GM18951 (cell line): ENCODE results near the gene HNRNPC.
"Not testable (repeated sequence)": the region's sequence is repeated elsewhere in the genome, so short reads cannot be mapped to it uniquely, and the experiment has no call there.

ENCODE experiments used
- POLR2A ChIP-seq: IDR thresholded peaks from 4 replicates; pipeline ENCODE4 v1.6.1; 2011; ENCODE audit warnings: mild to moderate bottlenecking; ENCODE audit not compliant: insufficient read length, insufficient read depth; ENCODE audit errors: extremely low read depth
- in situ Hi-C: fragments of 300-500 bp; cut with MboI; formaldehyde crosslinking; loops from one replicate; pipeline ENCODE4 v1.12.0; 2022; ENCODE audit warnings: low sequenced_read_pairs, mixed read lengths, inconsistent platforms; ENCODE audit not compliant: unreplicated experiment

HNRNPC gene

DNA sequence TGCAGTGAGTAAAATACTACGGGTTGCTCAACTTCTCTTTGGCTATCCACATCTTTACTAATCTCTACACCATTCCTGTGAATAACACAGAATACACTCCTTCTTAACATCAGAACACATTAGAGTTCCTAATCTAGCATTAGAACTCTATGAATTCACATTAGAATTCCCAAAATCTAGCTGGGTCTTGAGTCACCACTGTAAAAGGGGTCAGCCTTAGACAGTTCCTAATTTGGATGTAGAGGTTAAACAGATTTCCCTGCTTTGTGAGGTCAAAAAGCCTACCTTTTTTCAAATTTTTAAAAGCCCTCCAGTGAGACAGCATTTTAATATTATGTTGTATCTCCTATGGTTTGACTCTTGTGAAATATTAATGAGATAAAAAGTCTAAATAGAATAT is 7.4 kb downstream of the HNRNPC start:
- no peak for TF ChIP-seq POLR2A
- in situ Hi-C loops: no loop called here

- TF ChIP-seq POLR2A: no peak
- in situ Hi-C loops: no loop called here
Observed at GRCh38 chr14:21258889-21259787, 10.1 kb downstream of the HNRNPC start.

DNA sequence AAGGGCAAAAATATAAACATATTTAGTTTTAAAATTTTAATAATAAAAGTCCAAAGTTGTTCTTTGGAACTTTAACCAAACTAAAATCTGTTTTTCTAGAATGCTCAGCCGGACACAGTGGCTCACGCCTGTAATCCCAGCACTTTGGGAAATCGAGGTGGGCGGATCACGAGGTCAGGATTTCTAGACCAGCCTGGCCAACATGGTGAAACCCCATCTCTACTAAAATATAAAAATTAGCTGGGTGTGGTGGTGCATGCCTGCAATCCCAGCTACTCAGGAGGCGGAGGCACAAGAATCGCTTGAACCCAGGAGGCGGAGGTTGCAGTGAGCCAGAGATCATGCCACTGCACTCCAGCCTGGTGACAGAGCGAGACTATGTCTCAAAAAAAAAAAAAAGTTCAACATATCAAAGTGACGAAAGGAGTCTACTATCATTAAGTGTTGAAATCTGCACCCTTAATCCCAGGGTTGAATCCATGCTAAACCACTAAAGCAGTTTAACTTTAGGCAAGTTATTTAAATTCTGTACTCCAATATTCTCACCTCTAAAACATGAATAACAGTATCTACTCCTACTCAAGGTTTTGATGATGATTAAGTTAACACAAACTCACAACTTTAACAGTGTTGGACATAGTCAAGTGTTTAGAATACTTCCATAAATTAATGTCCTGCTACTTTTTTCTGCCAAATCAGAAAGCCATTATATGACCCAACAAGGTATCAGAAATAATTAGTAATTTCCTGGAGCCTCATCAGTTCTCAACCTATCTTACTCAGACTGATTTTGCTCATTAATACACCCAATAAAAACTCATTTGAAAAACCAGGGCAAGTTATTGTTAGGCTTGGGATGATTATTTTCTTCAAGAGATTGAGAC is 11.0 kb downstream of the HNRNPC start:
- in situ Hi-C loops: no loop called here
- no peak for TF ChIP-seq POLR2A

DNA sequence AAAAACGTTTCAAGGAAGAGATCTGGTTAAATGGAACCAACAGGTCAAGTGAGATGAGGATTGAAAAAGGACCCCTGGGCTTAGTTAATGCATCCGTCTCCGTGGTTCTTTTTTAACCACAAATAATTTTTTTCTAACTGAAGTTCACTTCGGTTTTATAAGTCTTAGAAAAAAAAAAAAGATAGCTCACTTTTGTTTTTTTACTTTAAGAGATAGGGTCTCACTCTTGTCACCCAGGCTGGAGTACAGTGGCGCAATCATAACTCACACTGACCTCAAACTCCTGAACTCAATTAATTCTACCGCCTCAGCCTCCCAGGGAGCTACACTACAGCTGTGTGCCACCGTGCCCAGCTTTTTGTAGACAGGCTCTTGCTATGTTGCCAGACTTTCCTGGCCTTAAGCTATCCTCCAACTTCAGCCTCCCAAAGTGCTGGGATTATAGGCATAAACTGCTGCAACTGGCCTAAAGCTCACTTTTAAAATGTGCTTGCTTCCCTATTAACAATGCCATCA is 11.8 kb downstream of the HNRNPC start:
- peak; percentile 14 for TF ChIP-seq POLR2A
- in situ Hi-C loops: no loop called here

DNA sequence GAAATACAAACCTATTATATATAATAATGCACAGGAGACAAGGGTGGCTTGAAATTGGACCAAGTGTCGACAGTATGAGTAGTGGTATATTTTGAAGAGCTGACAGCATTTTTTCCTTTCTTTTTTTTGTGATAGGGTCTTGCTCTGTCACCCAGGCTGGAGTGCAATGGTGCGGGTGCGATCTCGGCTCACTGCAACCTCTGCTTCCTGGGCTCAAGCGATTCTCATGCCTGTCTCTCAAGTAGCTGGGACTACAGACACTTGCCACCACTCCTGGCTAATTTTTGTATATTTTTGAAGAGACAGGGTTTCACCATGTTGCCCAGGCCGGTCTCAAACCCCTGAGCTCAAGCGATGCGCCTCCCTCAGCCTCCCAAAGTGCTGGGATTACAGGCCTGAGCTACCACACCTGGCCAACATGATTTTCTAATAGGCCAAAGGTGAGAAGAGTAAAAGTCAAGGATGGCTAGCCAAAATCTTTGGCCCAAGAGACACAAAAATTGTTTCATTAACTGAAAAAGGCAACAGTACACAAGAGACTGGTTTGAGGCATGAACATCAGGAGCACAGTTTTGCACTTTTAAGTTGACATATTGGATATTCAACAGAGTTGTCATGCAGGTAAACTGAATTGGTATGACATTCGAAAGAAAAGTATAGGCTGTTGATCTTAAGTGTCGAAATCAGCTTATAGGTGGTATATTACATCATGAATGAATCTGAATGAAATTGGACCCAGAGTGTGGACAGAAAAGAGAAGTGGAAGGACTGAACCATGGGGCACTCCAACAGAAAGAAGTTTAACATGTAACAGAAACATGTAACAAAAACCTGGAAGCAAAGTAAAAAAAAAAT is 12.5 kb downstream of the HNRNPC start:
- in situ Hi-C loops: no loop called here

DNA sequence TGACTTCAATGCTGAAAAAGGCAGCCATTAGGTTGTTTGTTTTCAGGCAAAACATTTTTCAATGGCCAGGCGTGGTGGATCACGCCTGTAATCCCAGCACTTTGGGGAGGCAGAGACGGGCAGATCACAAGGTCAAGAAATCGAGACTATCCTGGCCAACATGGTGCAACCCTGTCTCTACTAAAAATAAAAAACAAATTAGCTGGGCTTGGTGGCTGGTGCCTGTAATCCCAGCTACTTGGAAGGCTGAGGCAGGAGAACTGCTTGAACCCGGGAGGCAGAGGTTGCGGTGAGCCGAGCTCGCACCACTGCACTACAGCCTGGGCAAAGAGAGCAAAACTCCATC is 13.2 kb downstream of the HNRNPC start:
- in situ Hi-C loops: not testable (repeated sequence)

More for the DNA sequence above, 12.5 kb downstream of the HNRNPC start:
- TF ChIP-seq POLR2A: no peak

DNA sequence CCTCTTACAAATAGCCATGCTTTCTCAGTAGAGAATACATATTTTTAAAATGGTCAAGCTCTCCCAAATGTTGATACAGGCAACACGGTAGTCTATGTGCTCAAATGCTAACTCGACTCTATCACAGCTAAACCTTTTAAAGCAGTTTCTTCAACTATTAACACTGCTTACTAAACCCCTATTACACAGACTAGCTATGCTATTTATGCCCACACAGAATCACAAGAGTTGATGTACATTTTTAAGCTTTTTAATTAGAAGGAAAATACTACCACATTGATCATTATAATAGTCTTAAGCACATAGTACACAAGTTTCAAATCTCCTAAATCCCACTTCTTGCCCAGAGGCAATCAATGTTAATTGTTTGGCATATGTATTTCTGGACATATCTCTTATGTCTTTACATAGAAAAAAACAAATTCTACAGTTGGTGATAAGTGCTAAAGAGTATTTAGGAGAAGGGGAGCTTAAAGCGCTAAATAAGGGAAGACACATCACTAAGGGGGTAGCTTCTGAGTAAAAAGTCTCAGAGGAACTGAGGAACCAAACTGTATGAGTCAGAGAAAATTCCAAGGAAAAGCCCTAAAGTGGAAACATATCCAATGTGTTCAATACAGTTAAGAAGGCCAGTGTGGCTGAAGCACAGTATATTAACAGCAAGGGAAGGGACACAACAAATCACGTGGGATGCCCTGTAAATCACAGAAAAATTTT is 13.7 kb downstream of the HNRNPC start:
- no peak for TF ChIP-seq POLR2A
- in situ Hi-C loops: no loop called here

DNA sequence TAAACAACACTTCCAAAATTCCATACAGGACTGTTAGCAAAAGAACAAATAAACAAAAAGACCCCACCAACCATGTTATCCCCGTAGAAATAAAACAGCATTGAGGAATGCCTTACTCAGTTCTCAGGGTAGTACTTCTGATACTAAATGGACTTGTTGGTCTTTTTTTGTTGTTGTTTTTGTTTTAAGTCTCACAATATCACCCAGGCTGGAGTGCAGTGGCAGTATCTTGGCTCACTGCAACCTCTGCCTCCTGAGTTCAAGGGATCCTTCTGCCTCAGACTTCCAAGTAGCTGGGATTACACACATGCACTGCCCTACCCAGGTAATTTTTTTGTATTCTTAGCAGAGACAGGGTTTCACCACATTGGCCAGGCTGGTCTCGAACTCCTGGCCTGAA is 17.1 kb downstream of the HNRNPC start:
- TF ChIP-seq POLR2A: no peak
- in situ Hi-C loops: no loop called here

GRCh38 chr14:21251215-21251614 is 18.0 kb downstream of the HNRNPC start:
- peak; percentile 12 for TF ChIP-seq POLR2A
- in situ Hi-C loops: no loop called here

- in situ Hi-C loops: loop anchor here (10.0 kb wide), 1 partner anchor 126 kb away; no protein-coding TSS in a partner anchor
- no peak for TF ChIP-seq POLR2A
Observed at GRCh38 chr14:21248739-21249411, 20.4 kb downstream of the HNRNPC start.

DNA sequence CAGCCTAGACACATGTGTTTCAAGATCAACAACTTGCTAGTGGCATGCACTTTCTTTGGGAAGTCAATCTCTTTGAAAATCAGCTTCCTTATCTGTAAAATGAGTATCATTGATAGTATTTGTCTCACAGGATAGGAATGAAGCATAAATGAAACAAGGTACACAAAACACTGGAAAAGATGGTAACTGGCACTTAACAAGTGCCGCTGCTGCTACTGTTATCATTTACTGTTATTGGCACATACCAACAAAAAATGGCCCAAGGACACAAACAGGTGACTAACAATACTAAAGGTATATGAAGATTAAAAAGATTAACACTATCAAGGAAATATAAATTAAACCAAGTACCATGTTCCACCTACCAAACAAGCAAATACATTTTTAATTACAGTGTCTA is 20.9 kb downstream of the HNRNPC start:
- no peak for TF ChIP-seq POLR2A
- in situ Hi-C loops: loop anchor here (10.0 kb wide), 1 partner anchor 126 kb away; no protein-coding TSS in a partner anchor

DNA sequence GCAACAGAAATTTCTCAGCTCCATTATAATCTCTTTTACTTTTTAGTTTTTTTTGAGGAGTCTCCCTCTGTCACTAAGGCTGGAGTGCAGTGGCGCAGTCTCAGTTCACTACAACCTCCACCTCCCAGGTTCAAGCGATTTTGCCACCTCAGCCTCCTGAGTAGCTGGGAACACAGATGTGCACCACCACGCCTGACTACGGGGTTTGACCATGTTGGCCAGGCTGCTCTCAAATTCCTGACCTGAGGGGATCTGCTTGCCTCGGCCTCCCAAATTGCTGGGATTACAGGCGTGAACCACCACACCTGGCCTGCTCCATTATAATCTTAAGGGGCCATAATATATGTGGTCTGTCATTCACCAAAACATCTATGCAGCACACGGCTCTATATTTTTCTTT is 23.4 kb downstream of the HNRNPC start:
- no peak for TF ChIP-seq POLR2A
- in situ Hi-C loops: loop anchor here (10.0 kb wide), 1 partner anchor 129 kb away; no protein-coding TSS in a partner anchor

- no peak for TF ChIP-seq POLR2A
- in situ Hi-C loops: loop anchor here (10.0 kb wide), 1 partner anchor 130 kb away; no protein-coding TSS in a partner anchor
Observed at GRCh38 chr14:21244544-21244943, 24.7 kb downstream of the HNRNPC start.
